Right cardiac atrium (tissue), 5 donors: ENCODE data around the gene ERC2. TPM values are rescaled to one million over a fixed set of nuclear protein-coding genes. Genes with fewer than 3 reads are reported as not detected.

ENCODE experiments used
- ATAC-seq, 2 donors: fragments of 200-7000 bp; cut with Tn5 transposase; one replicate each; pipeline versions ENCODE4 v1.8.0 to v1.9.1; 2020; ENCODE audit warnings: moderate library complexity in 2 of 2, mild to moderate bottlenecking in 1 of 2
- DNase-seq, 3 donors: peaks; one replicate each; pipeline ENCODE4 v3.0.0-alpha.2; 2020
- H3K27ac ChIP-seq: one replicate; pipeline ENCODE4 v1.5.1; 2013; ENCODE audit warnings: mild to moderate bottlenecking, low read length, control low read depth, moderate library complexity
- H3K27me3 ChIP-seq: one replicate; pipeline ENCODE4 v1.6.1; 2013; ENCODE audit not compliant: control insufficient read depth, insufficient read depth
- H3K4me1 ChIP-seq: one replicate; pipeline ENCODE4 v1.6.1; 2013; ENCODE audit warnings: low read length; ENCODE audit not compliant: control insufficient read depth, insufficient read depth
- H3K4me3 ChIP-seq: one replicate; pipeline ENCODE4 v1.5.1; 2013; ENCODE audit warnings: low read length, control low read depth
- H3K9me3 ChIP-seq: one replicate; pipeline ENCODE4 v1.6.1; 2013; ENCODE audit warnings: low read length; ENCODE audit not compliant: control insufficient read depth
- WGBS: extraction: QIAGEN DNeasy Blood & Tissue Kit; methylation state at CpG from one replicate; pipeline ENCODE4 v1.1.7; 2013; 5-methylcytosine and 5-hydroxymethylcytosine counted together
- intact Hi-C, 4 donors: fragments of 100-400 bp; cut with DNase I; formaldehyde crosslinking; loops; one replicate each; pipeline versions ENCODE4 v1.11.0 to v1.14.0; 2022 to 2023
- polyA plus RNA-seq: library from polyadenylated mRNA; stranded (reverse); fragments of 200-250 nt; gene quantifications from one replicate; pipeline ENCODE4 v1.2.3, GENCODE V29; 2013
- total RNA-seq, 4 donors: library from RNA; stranded (reverse); fragmentation: NEBNext Ultra II Directional; extraction: Animal tissue kit (Norgen Biotek cat#: 25700); gene quantifications; one replicate each; pipeline ENCODE4 v1.2.1, GENCODE V29; 2021
- donor health status: healthy with polysubstance abuse.
- donor health status: DM: no; HTN: yes; CAD: no.
- donor health status: DM: no; HTN: no; CAD: no.
- donor health status: DM: no; HTN: yes; CAD: no; lungs with severe emphysema.
- donor health status: DM: yes; HTN: yes; CAD: no.

Gene ERC2
- total and polyA plus RNA-seq, 5 donors = 1.5 to 9.2 (median 3.8) TPM

GRCh38 chr3:55639896-55640765 lies 828.1 kb downstream of the ERC2 start:
- 56% methylated on average over 9 of the region's 9 CpGs for WGBS
- ATAC-seq = no peak
- no peak for DNase-seq
- Histone ChIP-seq H3K4me1 (no peaks in the 10 kb centered on the region), H3K27ac (no peak overlapping the region), H3K4me3 (no peak overlapping the region), H3K9me3 (no peaks in the 10 kb centered on the region), H3K27me3 (no peaks in the 10 kb centered on the region)
- intact Hi-C loops = no loop called here

DNA sequence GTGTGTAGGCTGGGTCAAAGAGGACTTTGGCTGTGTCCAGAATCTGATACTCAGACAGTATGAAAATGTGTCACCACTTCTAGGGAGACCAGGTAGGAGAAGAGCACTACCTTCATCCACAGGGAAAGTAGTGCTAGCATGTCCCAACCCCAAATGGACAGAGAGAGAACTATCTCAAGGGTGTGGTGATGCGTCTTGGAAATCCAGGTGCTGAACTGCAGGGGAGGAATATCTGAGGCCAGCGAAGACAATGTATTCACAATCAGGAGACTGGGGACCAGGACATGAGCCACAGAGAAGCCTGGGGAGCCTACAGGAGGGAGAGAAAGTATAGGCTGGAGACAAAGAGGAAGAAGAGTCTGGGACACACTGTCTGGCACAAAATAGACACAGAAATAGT lies 829.1 kb downstream of the ERC2 start:
- ATAC-seq = no peak
- Histone ChIP-seq H3K27ac (no peak overlapping the region), H3K9me3 (no peaks in the 10 kb centered on the region), H3K27me3 (no peaks in the 10 kb centered on the region), H3K4me3 (no peak overlapping the region), H3K4me1 (no peaks in the 10 kb centered on the region)
- 92% methylated on average over 2 of the region's 2 CpGs for WGBS
- DNase-seq = no peak
- intact Hi-C loops = no loop called here

GRCh38 chr3:55637906-55638638 lies 830.2 kb downstream of the ERC2 start:
- no peak for DNase-seq
- ATAC-seq = no peak
- no peaks in the 10 kb centered on the region for H3K4me1 ChIP-seq
- no peaks in the 10 kb centered on the region for H3K9me3 ChIP-seq
- no peak overlapping the region for H3K27ac ChIP-seq
- no peaks in the 10 kb centered on the region for H3K27me3 ChIP-seq
- H3K4me3 ChIP-seq = no peak overlapping the region
- intact Hi-C loops = no loop called here
- whole genome bisulfite sequencing = 70% methylated on average over 7 of the region's 7 CpGs

GRCh38 chr3:55636300-55637195 lies 831.7 kb downstream of the ERC2 start:
- ATAC-seq = no peak
- WGBS = 77% methylated on average over 9 of the region's 9 CpGs
- H3K27me3 ChIP-seq = no peaks in the 10 kb centered on the region

GRCh38 chr3:55634345-55634744 lies 833.9 kb downstream of the ERC2 start:
- no peaks in the 10 kb centered on the region for H3K27me3 ChIP-seq
- H3K27ac ChIP-seq = no peak overlapping the region
- intact Hi-C loops = no loop called here
- H3K4me1 ChIP-seq = peaks cover 2% of the 10 kb centered on the region
- 64% methylated on average over 6 of the region's 6 CpGs for WGBS
- ATAC-seq (no peak), DNase-seq (no peak)
- H3K4me3 ChIP-seq = no peak overlapping the region
- H3K9me3 ChIP-seq = no peaks in the 10 kb centered on the region

More at GRCh38 chr3:55636300-55637195, 831.7 kb downstream of the ERC2 start:
- DNase-seq = no peak
- Histone ChIP-seq H3K27ac (no peak overlapping the region), H3K4me1 (no peaks in the 10 kb centered on the region), H3K4me3 (no peak overlapping the region), H3K9me3 (no peaks in the 10 kb centered on the region)
- intact Hi-C loops = no loop called here

GRCh38 chr3:55633333-55633732 lies 834.9 kb downstream of the ERC2 start:
- no peak for DNase-seq
- Histone ChIP-seq H3K4me3 (no peak overlapping the region), H3K4me1 (peaks cover 2% of the 10 kb centered on the region), H3K9me3 (no peaks in the 10 kb centered on the region), H3K27me3 (no peaks in the 10 kb centered on the region), H3K27ac (no peak overlapping the region)
- intact Hi-C loops = no loop called here
- 82% methylated on average over 2 of the region's 2 CpGs for WGBS
- ATAC-seq = no peak

GRCh38 chr3:55631766-55632331 lies 836.4 kb downstream of the ERC2 start:
- Histone ChIP-seq H3K4me3 (no peak overlapping the region), H3K9me3 (no peaks in the 10 kb centered on the region), H3K4me1 (peaks cover 2% of the 10 kb centered on the region), H3K27ac (no peak overlapping the region), H3K27me3 (no peaks in the 10 kb centered on the region)
- DNase-seq (no peak), ATAC-seq (no peak)
- WGBS = 56% methylated on average over 1 of the region's 1 CpG
- intact Hi-C loops = no loop called here

DNA sequence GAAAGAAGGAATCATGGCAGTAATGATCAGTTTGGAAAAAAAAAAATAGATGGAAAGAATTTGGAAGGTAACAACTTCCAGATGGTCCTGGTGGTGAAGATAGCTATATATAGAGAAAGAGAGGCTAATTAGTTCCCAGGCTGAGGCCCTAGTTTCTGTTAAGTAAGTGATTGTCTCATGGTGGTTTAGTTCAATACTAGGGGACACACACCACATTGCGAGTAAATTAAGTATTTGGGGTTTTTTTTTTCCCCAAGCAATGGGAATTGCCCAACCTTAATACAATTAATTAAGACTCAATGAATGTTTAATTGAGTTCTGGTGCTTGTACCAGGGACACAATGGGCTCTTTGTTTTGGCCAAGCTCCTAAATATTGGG lies 837.4 kb downstream of the ERC2 start:
- intact Hi-C loops = no loop called here
- 93% methylated on average over 1 of the region's 1 CpG for WGBS
- no peak for DNase-seq
- ATAC-seq = no peak
- Histone ChIP-seq H3K4me1 (peaks cover 2% of the 10 kb centered on the region), H3K27ac (no peak overlapping the region), H3K9me3 (no peaks in the 10 kb centered on the region), H3K4me3 (no peak overlapping the region), H3K27me3 (no peaks in the 10 kb centered on the region)

GRCh38 chr3:55630280-55630920 lies 837.9 kb downstream of the ERC2 start:
- no peak overlapping the region for H3K27ac ChIP-seq
- DNase-seq (no peak), ATAC-seq (no peak)
- WGBS = 87% methylated on average over 14 of the region's 14 CpGs
- H3K4me1 ChIP-seq = peaks cover 2% of the 10 kb centered on the region
- no peak overlapping the region for H3K4me3 ChIP-seq
- H3K9me3 ChIP-seq = no peaks in the 10 kb centered on the region
- intact Hi-C loops = no loop called here
- no peaks in the 10 kb centered on the region for H3K27me3 ChIP-seq

GRCh38 chr3:55629432-55629831 lies 838.8 kb downstream of the ERC2 start:
- WGBS = 5% methylated on average over 1 of the region's 1 CpG
- Histone ChIP-seq H3K27ac (no peak overlapping the region), H3K9me3 (no peaks in the 10 kb centered on the region), H3K27me3 (no peaks in the 10 kb centered on the region), H3K4me3 (no peak overlapping the region), H3K4me1 (peaks cover 2% of the 10 kb centered on the region)
- ATAC-seq (no peak), DNase-seq (peak; percentile 37 to 74 (median 69))
- intact Hi-C loops = no loop called here
